ENCODE measurements around the gene KIAA1328.
A peak's percentile ranks its signal among the peaks of the same experiment; 100 is the strongest.

Gene KIAA1328

DNA sequence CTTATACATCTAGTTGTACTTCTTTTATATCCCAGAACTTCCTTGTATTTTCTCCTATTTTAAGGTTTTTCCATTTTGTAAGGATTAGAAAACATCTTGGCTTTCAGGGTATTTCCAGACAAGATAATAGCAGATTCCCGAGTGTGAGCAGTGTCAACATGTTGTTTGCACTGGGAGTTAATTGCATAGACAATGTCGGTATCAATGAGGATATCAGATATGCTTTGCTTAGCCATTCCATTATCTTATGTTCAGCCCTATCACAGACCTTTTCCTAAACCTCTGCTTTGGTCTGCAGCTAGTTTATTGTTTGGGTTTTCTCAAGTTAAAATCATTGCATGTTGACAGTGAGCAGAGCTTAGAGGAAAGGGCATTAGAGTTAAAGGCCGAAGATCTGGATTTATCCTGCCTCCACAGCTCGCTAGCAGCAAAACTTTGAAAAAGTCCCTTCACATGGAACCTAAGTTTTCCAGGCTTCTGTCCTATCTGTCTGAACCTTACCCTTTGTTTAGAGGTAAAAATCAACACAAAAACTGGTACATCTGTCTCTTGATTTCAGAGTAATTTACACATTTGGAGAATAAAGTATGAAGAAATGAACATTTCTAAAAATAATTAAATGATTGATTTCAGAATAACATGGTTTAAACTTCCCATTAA lies 355.4 kb downstream of the KIAA1328 start:
- no peaks in the 10 kb centered on the region for H3K4me1 ChIP-seq (ENCODE audit: control insufficient read depth, insufficient read depth, low read length)
- no peak overlapping the region for H3K9ac ChIP-seq (ENCODE audit: low read depth, low read length)
- no peaks in the 10 kb centered on the region for H3K9me3 ChIP-seq (ENCODE audit: control insufficient read depth, insufficient read depth, low read length)
- H3K36me3 ChIP-seq (ENCODE audit: control insufficient read depth, insufficient read depth, low read length), result no peaks in the 10 kb centered on the region
- no peak overlapping the region for H3K4me3 ChIP-seq (ENCODE audit: low read depth, low read length)
- H3K27me3 ChIP-seq (ENCODE audit: control insufficient read depth, insufficient read depth, low read length), result no peaks in the 10 kb centered on the region

GRCh38 chr18:37188016-37188791 lies 359.3 kb downstream of the KIAA1328 start:
- Histone ChIP-seq H3K36me3 (ENCODE audit: control insufficient read depth, insufficient read depth, low read length) (no peaks in the 10 kb centered on the region), H3K4me3 (ENCODE audit: low read depth, low read length) (no peak overlapping the region), H3K9ac (ENCODE audit: low read depth, low read length) (no peak overlapping the region), H3K4me1 (ENCODE audit: control insufficient read depth, insufficient read depth, low read length) (no peaks in the 10 kb centered on the region), H3K27me3 (ENCODE audit: control insufficient read depth, insufficient read depth, low read length) (no peaks in the 10 kb centered on the region), H3K9me3 (ENCODE audit: control insufficient read depth, insufficient read depth, low read length) (no peaks in the 10 kb centered on the region)

GRCh38 chr18:37199741-37200140 lies 370.8 kb downstream of the KIAA1328 start:
- Histone ChIP-seq H3K9ac (ENCODE audit: low read depth, low read length) (no peak overlapping the region), H3K36me3 (ENCODE audit: control insufficient read depth, insufficient read depth, low read length) (no peaks in the 10 kb centered on the region), H3K4me1 (ENCODE audit: control insufficient read depth, insufficient read depth, low read length) (no peaks in the 10 kb centered on the region), H3K27me3 (ENCODE audit: control insufficient read depth, insufficient read depth, low read length) (no peaks in the 10 kb centered on the region), H3K4me3 (ENCODE audit: low read depth, low read length) (no peak overlapping the region), H3K9me3 (ENCODE audit: control insufficient read depth, insufficient read depth, low read length) (no peaks in the 10 kb centered on the region)

DNA sequence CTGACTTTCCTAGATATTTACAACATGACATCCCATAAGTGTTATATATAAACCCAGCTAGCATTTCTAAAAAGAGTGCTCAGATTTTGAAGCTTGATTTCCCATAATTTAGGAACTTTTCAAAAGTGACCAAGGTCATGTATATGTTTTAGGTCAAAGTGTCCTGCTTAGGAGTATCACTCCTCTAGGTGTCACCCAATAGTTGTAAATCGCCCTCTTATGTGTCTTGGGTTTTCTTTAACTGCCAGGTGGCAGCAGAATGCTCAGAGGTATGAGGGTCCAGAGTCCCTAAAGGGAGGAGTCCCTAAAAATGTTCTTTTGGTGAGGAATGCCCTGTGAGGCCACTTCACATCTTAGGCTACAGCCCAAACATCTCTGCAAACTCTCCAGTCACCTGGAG lies 378.4 kb downstream of the KIAA1328 start:
- Histone ChIP-seq H3K4me1 (ENCODE audit: control insufficient read depth, insufficient read depth, low read length) (no peaks in the 10 kb centered on the region), H3K9ac (ENCODE audit: low read depth, low read length) (no peak overlapping the region), H3K36me3 (ENCODE audit: control insufficient read depth, insufficient read depth, low read length) (no peaks in the 10 kb centered on the region), H3K4me3 (ENCODE audit: low read depth, low read length) (no peak overlapping the region), H3K27me3 (ENCODE audit: control insufficient read depth, insufficient read depth, low read length) (no peaks in the 10 kb centered on the region), H3K9me3 (ENCODE audit: control insufficient read depth, insufficient read depth, low read length) (no peaks in the 10 kb centered on the region)

- Histone ChIP-seq H3K9me3 (ENCODE audit: control insufficient read depth, insufficient read depth, low read length) (no peaks in the 10 kb centered on the region), H3K4me1 (ENCODE audit: control insufficient read depth, insufficient read depth, low read length) (no peaks in the 10 kb centered on the region)
Observed at GRCh38 chr18:37210781-37211180, 381.9 kb downstream of the KIAA1328 start.

DNA sequence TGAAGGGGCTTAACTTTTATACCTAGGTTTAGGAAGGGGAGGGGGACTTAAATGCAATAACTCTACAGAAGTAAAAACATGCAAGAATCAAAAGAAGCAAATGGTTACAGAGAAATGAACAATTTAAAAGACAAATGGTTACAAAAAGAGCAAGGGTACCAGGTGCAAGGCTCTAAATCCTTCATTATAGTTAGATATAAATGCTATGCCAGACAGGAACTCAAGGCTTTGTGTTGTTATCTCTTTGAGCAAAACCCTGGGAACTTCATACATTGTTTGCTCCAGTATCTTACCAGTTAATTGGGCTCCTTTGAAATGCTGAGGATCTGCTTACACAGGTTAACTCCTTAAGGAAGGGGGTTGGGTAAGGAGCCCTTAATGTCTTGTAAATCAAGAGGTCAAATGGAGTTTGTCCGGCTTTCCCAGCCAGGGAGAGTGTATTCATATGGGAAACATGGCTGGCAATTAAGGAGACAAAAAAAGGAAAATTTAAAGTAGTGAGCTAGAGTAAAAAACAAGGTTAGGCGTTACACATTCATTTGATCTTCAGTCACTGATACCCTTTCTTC lies 389.2 kb downstream of the KIAA1328 start:
- peaks cover 13% of the 10 kb centered on the region for H3K4me1 ChIP-seq (ENCODE audit: control insufficient read depth, insufficient read depth, low read length)
- H3K36me3 ChIP-seq (ENCODE audit: control insufficient read depth, insufficient read depth, low read length), result no peaks in the 10 kb centered on the region
- H3K27me3 ChIP-seq (ENCODE audit: control insufficient read depth, insufficient read depth, low read length), result peaks cover 17% of the 10 kb centered on the region
- no peaks in the 10 kb centered on the region for H3K9me3 ChIP-seq (ENCODE audit: control insufficient read depth, insufficient read depth, low read length)
- no peak overlapping the region for H3K4me3 ChIP-seq (ENCODE audit: low read depth, low read length)
- no peak overlapping the region for H3K9ac ChIP-seq (ENCODE audit: low read depth, low read length)

More at GRCh38 chr18:37210781-37211180, 381.9 kb downstream of the KIAA1328 start:
- Histone ChIP-seq H3K27me3 (ENCODE audit: control insufficient read depth, insufficient read depth, low read length) (peaks cover under 1% of the 10 kb centered on the region), H3K9ac (ENCODE audit: low read depth, low read length) (no peak overlapping the region), H3K36me3 (ENCODE audit: control insufficient read depth, insufficient read depth, low read length) (no peaks in the 10 kb centered on the region), H3K4me3 (ENCODE audit: low read depth, low read length) (no peak overlapping the region)

- Histone ChIP-seq H3K9ac (ENCODE audit: low read depth, low read length) (no peak overlapping the region), H3K27me3 (ENCODE audit: control insufficient read depth, insufficient read depth, low read length) (peaks cover 17% of the 10 kb centered on the region), H3K4me1 (ENCODE audit: control insufficient read depth, insufficient read depth, low read length) (peaks cover 13% of the 10 kb centered on the region), H3K9me3 (ENCODE audit: control insufficient read depth, insufficient read depth, low read length) (no peaks in the 10 kb centered on the region), H3K36me3 (ENCODE audit: control insufficient read depth, insufficient read depth, low read length) (no peaks in the 10 kb centered on the region), H3K4me3 (ENCODE audit: low read depth, low read length) (peak overlapping the region; percentile 13)
Observed at GRCh38 chr18:37219257-37219656, 390.3 kb downstream of the KIAA1328 start.

- Histone ChIP-seq H3K4me3 (ENCODE audit: low read depth, low read length) (no peak overlapping the region), H3K9ac (ENCODE audit: low read depth, low read length) (no peak overlapping the region), H3K27me3 (ENCODE audit: control insufficient read depth, insufficient read depth, low read length) (peaks cover 11% of the 10 kb centered on the region), H3K36me3 (ENCODE audit: control insufficient read depth, insufficient read depth, low read length) (no peaks in the 10 kb centered on the region), H3K4me1 (ENCODE audit: control insufficient read depth, insufficient read depth, low read length) (peaks cover 13% of the 10 kb centered on the region), H3K9me3 (ENCODE audit: control insufficient read depth, insufficient read depth, low read length) (no peaks in the 10 kb centered on the region)
Observed at GRCh38 chr18:37222354-37222998, 393.5 kb downstream of the KIAA1328 start.

DNA sequence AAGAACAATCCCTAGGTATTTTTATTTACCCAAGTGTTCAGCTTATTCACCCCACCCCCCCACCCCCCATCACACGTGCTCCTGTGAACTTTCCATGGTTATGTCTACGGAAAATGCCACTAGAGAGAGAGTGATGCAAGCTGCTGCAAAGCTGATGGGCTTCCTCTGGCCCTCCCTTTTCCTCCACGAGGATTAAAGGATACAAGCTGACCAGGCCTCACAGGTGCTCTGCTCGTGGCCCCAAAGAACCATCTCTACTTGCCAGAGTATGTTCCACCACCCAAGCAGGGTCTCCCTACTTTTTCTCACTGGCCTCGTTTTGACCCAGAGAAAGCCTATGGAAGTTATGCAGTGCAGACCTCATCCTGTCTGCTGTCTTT lies 394.1 kb downstream of the KIAA1328 start:
- H3K4me3 ChIP-seq (ENCODE audit: low read depth, low read length), result no peak overlapping the region
- H3K9ac ChIP-seq (ENCODE audit: low read depth, low read length), result no peak overlapping the region
- H3K27me3 ChIP-seq (ENCODE audit: control insufficient read depth, insufficient read depth, low read length), result peaks cover 11% of the 10 kb centered on the region
- no peaks in the 10 kb centered on the region for H3K36me3 ChIP-seq (ENCODE audit: control insufficient read depth, insufficient read depth, low read length)
- H3K4me1 ChIP-seq (ENCODE audit: control insufficient read depth, insufficient read depth, low read length), result peaks cover 13% of the 10 kb centered on the region
- no peaks in the 10 kb centered on the region for H3K9me3 ChIP-seq (ENCODE audit: control insufficient read depth, insufficient read depth, low read length)

- H3K4me1 ChIP-seq (ENCODE audit: control insufficient read depth, insufficient read depth, low read length), result no peaks in the 10 kb centered on the region
- no peaks in the 10 kb centered on the region for H3K36me3 ChIP-seq (ENCODE audit: control insufficient read depth, insufficient read depth, low read length)
- H3K4me3 ChIP-seq (ENCODE audit: low read depth, low read length), result no peak overlapping the region
- no peaks in the 10 kb centered on the region for H3K9me3 ChIP-seq (ENCODE audit: control insufficient read depth, insufficient read depth, low read length)
- H3K9ac ChIP-seq (ENCODE audit: low read depth, low read length), result no peak overlapping the region
- H3K27me3 ChIP-seq (ENCODE audit: control insufficient read depth, insufficient read depth, low read length), result peaks cover 3% of the 10 kb centered on the region
Observed at GRCh38 chr18:37225279-37225678, 396.4 kb downstream of the KIAA1328 start.

GRCh38 chr18:37230768-37231167 lies 401.8 kb downstream of the KIAA1328 start:
- Histone ChIP-seq H3K9me3 (ENCODE audit: control insufficient read depth, insufficient read depth, low read length) (no peaks in the 10 kb centered on the region), H3K27me3 (ENCODE audit: control insufficient read depth, insufficient read depth, low read length) (no peaks in the 10 kb centered on the region), H3K4me3 (ENCODE audit: low read depth, low read length) (no peak overlapping the region), H3K36me3 (ENCODE audit: control insufficient read depth, insufficient read depth, low read length) (no peaks in the 10 kb centered on the region), H3K9ac (ENCODE audit: low read depth, low read length) (no peak overlapping the region), H3K4me1 (ENCODE audit: control insufficient read depth, insufficient read depth, low read length) (no peaks in the 10 kb centered on the region)
